Measurements from ENCODE around the gene CEND1.

DNA sequence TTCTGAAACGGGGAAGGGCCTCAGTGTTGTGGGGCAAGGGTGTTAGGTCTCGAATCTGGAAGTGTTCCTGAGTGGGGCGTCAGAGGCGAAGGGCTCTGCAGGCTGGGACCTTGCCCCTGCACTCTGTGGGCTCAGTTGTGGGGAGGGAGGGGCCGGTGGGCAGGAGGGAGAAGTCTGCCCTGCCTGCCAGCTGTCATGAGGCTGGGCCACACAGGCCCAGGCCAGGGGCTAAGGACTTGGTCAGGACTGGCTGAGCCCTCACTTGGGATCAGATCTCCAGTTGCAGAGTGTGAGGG is 38.0 kb upstream of the CEND1 start, which contains the start of gene CRACR2B:
- TF ChIP-seq ZNF180 (CRISPR knock-in tag; IDR thresholded peaks at IDR 0.05; ENCODE audit: borderline replicate concordance, low read depth) (no peak), HOMEZ (CRISPR knock-in tag; IDR thresholded peaks at IDR 0.05; ENCODE audit: low read depth) (no peak), CEBPG (CRISPR knock-in tag; IDR thresholded peaks at IDR 0.05) (no peak), SMC3 (IDR thresholded peaks at IDR 0.05; ENCODE audit: low read length) (no peak), MTF1 (CRISPR knock-in tag; IDR thresholded peaks at IDR 0.05) (no peak), REST (IDR thresholded peaks at IDR 0.05; ENCODE audit: borderline replicate concordance in 1 of 2, low read depth in 1 of 2, low read length in 2 of 2) (no peak), SUZ12 (IDR thresholded peaks at IDR 0.05; ENCODE audit: low read depth, low read length) (no peak), POLR2A (IDR thresholded peaks at IDR 0.05; ENCODE audit: insufficient read depth in 1 of 2, low read depth in 2 of 2, low read length in 2 of 2) (no peak), MXI1 (IDR thresholded peaks at IDR 0.05; ENCODE audit: borderline replicate concordance, low read depth, low read length) (no peak), HDAC2 (CRISPR knock-in tag; IDR thresholded peaks at IDR 0.05) (no peak; the same call in 1 of the 2 replicates)

All from HepG2 (cell line).